ENCODE results near the gene RTL10. TPM values are rescaled to one million over a fixed set of nuclear protein-coding genes. Genes with fewer than 3 reads are reported as not detected.

Gene RTL10
- total and polyA plus RNA-seq, 2 of the 13 experiments (the other 11 are each of a cell fraction or from before 2014, with no cell fraction given) = 14.1 to 15.8 TPM

DNA sequence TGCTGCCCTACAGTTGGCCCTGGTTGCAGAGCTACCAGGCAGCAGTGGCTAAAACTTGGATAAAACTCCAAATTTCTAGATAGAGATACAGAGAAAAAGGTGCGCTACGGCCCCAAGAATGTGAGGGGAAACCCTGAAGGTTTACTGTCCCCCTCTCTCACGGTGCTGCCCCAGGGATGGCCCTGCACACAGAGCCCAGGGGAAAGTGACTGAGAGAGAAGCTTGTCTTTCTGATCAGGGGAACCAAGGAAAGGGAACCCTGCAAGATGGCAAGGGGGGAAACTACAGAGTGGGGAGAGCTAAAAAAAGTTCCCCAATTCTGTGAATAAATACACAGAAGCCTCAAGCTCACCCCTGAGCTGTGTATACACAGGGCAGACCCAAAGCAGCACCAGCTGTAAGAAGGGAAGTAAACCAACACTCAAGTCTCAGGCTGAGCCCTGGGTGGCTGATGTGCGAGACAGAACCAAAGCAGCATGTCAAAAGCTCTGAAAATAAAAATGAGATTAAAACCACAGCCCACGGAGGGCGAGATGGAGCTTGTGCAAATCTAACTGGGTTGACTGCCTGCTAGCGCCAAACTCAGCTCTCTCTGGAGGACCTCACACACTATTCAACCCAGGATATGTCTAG lies 22.1 kb downstream of the RTL10 start:
- in situ Hi-C loops (cut with HindIII; ENCODE audit: extremely low pct_ligation_motif_present, low pct_unique_long_range_greater_than_20kb) = no loop called here
- CTCF ChIA-PET (ENCODE audit: low intra/inter-chr PET ratio, low total read pairs) = no interaction called here

More for the DNA sequence above, 22.1 kb downstream of the RTL10 start:
- Histone ChIP-seq H3K4me3 (replicated peaks in 1 of 3; ENCODE audit: insufficient read depth in 1 of 3, low read depth in 2 of 3, low read length in 3 of 3) (no peak overlapping the region), H3K4me1 (ENCODE audit: insufficient read depth, low read length) (peaks cover 4% of the 10 kb centered on the region), H3K27me3 (ENCODE audit: control insufficient read depth in 1 of 2, insufficient read depth in 2 of 2, low read length in 2 of 2) (no peaks in the 10 kb centered on the region), H3K36me3 (replicated peaks in 1 of 2; ENCODE audit: control insufficient read depth in 1 of 2, insufficient read depth in 2 of 2, low read length in 2 of 2) (no peaks in the 10 kb centered on the region), H3K27ac (ENCODE audit: extremely low read length, insufficient read depth, low read length) (no peak overlapping the region), H3K79me2 (ENCODE audit: insufficient read depth, low read length) (no peaks in the 10 kb centered on the region), H3K9ac (ENCODE audit: insufficient read depth, low read depth, low read length) (no peak overlapping the region), H3K9me3 (ENCODE audit: low read length) (no peaks in the 10 kb centered on the region), H4K20me1 (ENCODE audit: insufficient read depth, low read length) (no peaks in the 10 kb centered on the region), H2AFZ (ENCODE audit: low read length) (no peak overlapping the region), H3K4me2 (ENCODE audit: low read depth, low read length) (no peak overlapping the region)
- ATAC-seq (no peak), FAIRE-seq (no peak), DNase-seq (ENCODE audit: low spot score) (no peak)
- POLR2A ChIA-PET = interaction anchor here (1.4 kb wide), 1 partner anchor 8 kb away, joined by 3 read pairs; no protein-coding TSS in a partner anchor
- WGBS (ENCODE audit: low lambda C conversion rate) = 97% methylated on average over 7 of the region's 7 CpGs
- no TSS peak for BruUV-seq (replicated peaks)
- intact Hi-C loops (cut with micrococcal nuclease; ENCODE audit: unreplicated experiment) = no loop called here
- TF ChIP-seq NFKBIZ (CRISPR knock-in tag; IDR thresholded peaks at IDR 0.05) (no peak), TAF1 (CRISPR knock-in tag; IDR thresholded peaks at IDR 0.05) (no peak), ZBTB2 (CRISPR knock-in tag; IDR thresholded peaks at IDR 0.05; ENCODE audit: low read depth) (no peak), BATF2 (CRISPR knock-in tag; IDR thresholded peaks at IDR 0.05) (no peak), RXRA (CRISPR knock-in tag; IDR thresholded peaks at IDR 0.05) (no peak), SMARCE1 (IDR thresholded peaks at IDR 0.05; ENCODE audit: borderline replicate concordance) (no peak)

Measured in HepG2 (cell line).